HG02678 (cell line): Measurements from ENCODE around the gene CRTC2.
"Not testable (repeated sequence)": the region's sequence is repeated elsewhere in the genome, so short reads cannot be mapped to it uniquely, and the experiment has no call there.

Source experiments
- ATAC-seq: cut with Tn5 transposase; IDR thresholded peaks from one replicate; pipeline ENCODE4 v1.9.1; 2021; ENCODE audit warnings: mild to moderate bottlenecking, moderate library complexity; ENCODE audit not compliant: unreplicated experiment

CRTC2 gene, protein sequence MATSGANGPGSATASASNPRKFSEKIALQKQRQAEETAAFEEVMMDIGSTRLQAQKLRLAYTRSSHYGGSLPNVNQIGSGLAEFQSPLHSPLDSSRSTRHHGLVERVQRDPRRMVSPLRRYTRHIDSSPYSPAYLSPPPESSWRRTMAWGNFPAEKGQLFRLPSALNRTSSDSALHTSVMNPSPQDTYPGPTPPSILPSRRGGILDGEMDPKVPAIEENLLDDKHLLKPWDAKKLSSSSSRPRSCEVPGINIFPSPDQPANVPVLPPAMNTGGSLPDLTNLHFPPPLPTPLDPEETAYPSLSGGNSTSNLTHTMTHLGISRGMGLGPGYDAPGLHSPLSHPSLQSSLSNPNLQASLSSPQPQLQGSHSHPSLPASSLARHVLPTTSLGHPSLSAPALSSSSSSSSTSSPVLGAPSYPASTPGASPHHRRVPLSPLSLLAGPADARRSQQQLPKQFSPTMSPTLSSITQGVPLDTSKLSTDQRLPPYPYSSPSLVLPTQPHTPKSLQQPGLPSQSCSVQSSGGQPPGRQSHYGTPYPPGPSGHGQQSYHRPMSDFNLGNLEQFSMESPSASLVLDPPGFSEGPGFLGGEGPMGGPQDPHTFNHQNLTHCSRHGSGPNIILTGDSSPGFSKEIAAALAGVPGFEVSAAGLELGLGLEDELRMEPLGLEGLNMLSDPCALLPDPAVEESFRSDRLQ

DNA sequence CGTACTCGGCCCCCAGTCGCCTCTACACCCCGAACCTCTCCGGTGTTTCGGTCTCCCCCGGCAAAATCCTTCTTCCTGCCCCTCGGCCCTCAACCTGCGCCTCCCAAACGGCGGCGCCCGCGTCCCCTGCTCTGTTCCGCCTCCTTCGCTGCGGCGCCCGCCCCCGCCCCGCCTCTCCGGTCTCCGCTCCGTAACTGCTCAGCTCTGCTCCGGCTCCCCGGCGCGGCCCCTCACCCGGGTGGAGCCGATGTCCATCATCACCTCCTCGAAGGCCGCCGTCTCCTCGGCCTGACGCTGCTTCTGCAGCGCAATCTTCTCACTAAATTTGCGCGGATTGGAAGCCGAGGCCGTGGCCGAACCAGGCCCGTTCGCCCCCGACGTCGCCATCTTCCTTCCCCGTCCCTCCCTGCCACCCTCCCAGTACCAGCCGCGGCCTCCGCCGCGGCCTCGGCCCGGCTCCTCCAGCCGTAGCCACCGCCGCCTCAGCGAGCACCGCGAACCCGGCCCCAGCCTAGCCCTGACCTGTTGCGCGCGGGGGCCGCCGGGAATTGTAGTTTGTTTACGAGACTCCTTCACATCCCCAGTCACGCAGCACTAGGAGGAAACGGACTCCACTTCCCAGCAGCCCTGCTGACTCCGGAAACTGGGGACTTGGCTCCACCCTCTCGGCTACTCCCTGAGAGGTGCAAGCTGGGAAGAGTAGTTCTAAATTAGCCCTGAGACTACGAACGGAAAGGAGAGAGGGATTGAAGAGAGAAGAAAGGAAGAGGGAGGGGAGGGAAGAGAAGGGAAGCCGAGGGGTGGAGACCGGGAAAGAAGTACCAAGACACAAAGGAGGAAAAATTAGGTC is at the start of gene CRTC2:
Gene CRTC2, minus strand, starts transcription at position 502 of the 850 bp plus-strand sequence. Its CDS starts 115 bp downstream, at position 387.
- ATAC-seq: peak; percentile 80

DNA sequence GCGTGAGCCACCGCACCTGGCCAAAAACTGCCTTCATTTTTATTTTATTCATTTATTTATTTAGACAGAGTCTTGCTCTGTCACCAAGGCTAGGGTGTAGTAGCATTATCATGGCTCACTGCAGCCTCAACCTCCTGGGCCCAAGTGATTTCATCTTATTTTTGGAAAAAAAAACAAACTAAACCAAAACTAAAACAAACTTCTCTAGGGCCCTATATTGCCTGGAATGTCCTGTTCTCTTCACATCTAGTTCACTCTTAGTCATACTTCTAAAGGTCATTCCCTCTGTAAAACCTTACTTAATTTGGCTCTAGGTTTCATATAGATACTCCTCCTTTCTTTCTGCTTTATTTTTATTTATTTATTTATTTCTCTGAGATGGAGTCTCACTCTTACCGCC is 47.7 kb upstream of the CRTC2 start:
- ATAC-seq: no peak

DNA sequence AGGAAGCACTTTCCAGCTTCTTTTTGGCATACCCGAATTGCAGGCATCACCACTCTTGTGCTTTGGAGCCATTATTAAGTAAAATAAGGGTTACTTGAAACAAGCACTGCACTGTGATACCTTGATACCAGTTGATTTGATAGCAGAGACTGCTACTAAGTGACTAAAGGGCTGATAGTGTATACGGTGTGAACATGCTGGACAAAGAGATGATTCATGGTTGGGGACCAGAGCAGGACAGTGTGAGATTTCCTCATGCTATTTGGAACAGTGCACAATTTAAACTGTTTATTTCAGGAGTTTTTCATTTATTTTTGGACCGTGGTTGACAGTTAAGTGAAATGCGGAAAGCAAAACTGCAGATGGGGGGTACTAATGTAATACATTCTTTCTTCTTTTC is 42.0 kb upstream of the CRTC2 start:
- no peak for ATAC-seq

DNA sequence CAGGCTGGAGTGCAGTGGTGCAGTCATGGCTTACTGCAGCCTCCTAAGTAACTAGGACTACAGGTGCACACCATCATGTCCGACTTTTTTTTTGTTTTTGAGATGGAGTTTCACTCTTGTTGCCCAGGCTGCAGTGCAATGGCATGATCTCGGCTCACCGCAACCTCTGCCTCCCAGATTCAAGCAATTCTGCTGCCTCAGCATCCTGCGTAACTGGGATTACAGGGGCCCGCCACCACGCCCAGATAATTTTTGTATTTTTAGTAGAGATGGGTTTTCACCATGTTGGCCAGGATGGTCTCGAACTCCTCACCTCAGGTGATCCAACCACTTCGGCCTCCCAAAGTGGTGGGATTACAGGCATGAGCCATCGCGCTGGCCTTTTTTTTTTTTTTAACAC is 38.5 kb upstream of the CRTC2 start:
- ATAC-seq: not testable (repeated sequence)

DNA sequence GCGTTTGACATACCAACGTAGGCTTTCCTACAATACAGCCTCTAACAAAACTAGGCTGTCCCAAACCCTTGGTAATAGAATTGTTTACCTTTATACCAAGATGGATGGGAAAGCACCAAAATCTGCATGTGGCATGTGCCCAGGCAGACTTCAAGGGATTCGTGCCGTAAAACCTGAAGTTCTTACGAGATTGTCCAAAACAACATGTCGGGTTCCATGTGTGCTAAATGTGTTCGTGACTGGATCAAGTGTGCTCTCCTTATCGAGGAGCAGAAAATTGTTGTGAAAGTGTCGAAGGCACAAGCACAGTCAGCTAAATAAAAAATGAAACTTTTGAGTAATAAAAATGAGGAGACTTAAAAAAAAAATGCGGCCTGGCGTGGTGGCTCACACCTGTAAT is 37.2 kb upstream of the CRTC2 start:
- ATAC-seq: no peak

DNA sequence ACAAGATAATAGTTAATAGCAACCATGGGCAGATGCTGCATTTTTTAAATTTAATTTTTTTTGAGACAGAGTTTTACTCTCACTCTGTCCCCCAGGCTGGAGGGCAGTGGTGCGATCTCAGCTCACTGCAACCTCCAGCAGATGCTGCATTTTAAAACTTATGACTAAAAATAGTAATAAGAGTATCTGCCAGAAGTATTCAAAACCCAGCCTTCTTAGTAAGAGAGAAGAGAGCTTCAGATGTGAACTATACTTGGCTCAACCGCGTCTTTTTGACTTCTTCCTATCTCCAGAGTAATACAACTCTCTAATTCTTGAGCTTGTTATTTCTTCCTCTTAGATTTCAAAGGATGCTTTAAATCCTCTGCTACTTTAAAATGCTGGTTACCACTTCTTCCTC is 36.8 kb upstream of the CRTC2 start:
- ATAC-seq: no peak

DNA sequence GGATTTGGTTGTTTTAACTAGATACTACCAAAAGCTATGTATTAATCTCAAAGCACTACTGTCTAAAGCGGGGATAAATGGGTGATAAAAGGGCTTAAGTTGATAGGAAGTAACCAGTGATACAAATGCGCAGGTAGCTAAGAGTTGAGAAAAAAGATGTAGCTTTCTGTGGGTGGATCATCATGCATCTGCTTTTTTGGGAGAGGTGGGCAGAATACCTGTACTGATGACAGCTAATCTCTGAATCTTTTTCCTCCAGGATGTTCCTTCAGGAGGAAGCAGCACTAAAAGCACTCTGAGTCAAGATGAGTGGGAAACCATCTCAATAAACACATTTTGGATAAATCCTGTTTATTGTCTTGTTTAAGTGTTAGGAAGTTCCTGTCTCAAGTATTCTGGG is 33.4 kb upstream of the CRTC2 start:
- no peak for ATAC-seq

DNA sequence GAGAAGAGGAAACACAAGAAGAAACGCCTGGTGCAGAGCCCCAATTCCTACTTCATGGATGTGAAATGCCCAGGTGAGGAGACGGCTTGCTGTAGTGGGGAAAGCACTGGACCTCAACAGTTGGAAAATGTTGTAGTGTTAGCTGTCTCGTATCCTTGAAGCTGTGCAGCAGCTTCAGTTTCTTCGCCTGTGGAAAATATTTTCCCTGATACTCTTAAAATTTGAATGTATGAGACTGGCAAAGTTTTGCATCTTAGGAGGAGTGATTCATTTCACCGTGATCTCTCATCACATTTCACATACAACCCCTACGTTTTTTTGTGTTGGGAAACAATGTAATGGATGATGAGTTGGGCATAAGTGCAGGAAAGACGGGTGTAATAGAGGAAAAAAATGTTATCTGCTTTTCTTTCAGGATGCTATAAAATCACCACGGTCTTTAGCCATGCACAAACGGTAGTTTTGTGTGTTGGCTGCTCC is 32.8 kb upstream of the CRTC2 start:
- no peak for ATAC-seq

DNA sequence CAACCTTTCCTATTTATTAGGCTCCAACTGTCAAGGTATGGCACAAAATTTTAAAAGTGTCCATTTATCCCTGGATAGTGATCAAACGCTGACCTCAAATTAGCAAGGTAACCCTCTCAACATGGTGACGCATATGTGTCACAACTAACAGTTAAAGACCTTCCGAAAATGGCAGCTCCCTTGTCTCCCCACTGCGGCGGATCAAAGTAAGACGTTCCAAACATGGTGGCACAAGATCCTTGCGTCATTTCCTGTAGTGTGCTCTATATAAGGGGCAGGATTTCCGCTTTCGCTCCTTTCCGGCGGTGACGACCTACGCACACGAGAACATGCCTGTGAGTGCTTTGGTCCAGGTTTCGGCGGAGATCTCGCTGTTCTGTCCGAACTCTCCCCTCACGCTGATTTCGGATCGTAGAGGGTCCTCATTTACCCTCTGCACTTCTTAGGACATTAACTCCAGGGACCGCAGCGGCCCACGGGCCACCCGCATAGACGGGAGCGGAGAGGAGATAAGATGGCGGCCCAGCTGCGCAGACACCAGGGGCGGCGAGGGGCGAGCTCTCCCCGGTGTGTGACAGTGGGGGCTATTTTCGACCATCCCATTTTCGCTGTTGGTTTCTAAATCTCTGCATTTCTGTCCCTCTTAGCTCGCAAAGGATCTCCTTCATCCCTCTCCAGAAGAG is 32.2 kb upstream of the CRTC2 start, which contains the start of gene RPS27:
Gene RPS27, plus strand, starts transcription at position 295 of the 683 bp plus-strand sequence. Its CDS starts 35 bp downstream, at position 330.
- ATAC-seq: peak; percentile 72

DNA sequence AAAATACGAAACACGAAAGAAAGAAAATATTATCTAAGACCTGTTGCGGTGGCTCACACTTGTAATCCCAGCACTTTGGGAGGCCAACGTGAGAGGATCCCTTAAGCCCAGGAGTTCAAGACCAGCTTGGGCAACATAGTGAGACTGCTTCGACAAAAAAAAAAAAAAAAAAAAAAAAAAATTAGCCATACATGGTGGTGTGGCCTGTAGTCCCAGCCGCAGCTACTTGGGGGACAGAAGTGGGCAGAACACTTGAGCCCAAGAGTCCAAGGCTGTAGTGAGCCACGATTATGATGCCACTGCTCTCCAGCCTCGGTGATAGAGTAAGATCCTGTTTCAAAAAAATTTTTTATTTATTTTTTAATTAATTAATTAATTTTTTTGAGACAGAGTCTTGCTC is 29.2 kb upstream of the CRTC2 start:
- ATAC-seq: no peak

DNA sequence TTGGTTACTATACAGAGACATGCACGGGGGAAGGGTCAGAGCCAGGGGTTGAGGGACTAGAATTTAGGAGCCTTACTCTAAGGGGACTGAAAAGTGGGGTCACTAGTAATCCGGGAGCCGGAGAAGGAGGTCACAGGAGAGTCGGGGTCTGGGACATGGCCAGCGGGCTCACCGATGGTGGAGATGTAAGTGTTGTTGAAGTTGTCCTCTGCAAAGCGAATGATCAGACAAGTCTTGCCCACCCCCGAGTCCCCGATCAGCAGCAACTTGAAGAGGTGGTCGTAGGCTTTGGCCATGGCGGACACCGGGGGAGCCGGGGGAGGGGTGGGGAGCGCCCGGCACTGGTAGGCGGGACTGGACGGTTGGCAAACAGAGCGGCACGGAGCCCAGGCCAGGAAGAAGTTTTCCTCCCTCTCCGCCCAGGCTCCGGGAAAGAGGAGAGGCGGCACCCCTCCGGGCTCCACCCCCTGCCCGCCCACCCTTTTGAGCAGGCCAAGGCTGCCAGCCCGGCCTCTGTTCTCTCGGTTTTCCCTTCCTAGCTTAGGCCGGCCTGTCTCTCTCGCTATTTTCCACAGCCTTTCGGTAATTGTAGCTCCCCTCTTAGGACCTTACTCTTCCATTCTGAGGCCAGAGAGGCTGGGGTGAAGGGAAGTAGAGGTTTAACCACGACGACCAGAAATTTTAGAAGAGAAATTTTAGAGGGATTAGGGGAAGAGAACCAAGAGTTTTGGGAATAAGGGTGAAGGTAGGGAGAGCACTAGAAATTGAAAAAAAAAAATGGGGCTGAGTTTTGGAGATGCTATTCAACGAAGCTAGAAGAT is 27.7 kb upstream of the CRTC2 start, which contains the start of gene RAB13:
Gene RAB13, minus strand, starts transcription at position 399 of the 821 bp plus-strand sequence. Its CDS starts 103 bp downstream, at position 296.
- ATAC-seq: no peak

DNA sequence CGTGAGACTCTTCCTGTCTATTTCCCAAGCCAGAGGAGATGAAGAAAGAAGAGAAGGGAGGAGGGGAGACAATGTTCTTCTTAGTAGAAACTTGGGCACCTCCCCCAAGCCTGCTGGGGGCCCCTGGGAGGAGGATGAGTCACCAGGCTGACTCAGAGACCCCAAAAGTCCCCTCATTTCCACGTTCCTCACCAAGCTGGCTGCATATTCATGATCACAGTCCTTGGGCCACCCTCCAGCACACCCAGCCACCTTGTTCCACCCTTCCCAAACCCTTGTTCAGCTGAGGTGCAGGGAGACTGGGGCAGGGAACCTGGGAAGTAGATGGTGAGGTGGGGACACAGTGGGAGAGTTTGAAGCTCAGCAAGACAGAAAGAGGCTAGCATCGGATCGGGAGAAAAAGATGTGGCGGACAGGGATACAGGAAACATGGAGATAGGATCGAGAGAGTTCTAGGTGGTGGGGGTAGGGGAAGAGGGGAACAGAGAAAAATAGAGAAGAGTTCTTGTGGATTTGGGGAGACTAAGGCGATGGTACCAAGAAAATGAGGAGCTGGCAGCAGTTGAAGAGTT is 27.0 kb upstream of the CRTC2 start:
- no peak for ATAC-seq

DNA sequence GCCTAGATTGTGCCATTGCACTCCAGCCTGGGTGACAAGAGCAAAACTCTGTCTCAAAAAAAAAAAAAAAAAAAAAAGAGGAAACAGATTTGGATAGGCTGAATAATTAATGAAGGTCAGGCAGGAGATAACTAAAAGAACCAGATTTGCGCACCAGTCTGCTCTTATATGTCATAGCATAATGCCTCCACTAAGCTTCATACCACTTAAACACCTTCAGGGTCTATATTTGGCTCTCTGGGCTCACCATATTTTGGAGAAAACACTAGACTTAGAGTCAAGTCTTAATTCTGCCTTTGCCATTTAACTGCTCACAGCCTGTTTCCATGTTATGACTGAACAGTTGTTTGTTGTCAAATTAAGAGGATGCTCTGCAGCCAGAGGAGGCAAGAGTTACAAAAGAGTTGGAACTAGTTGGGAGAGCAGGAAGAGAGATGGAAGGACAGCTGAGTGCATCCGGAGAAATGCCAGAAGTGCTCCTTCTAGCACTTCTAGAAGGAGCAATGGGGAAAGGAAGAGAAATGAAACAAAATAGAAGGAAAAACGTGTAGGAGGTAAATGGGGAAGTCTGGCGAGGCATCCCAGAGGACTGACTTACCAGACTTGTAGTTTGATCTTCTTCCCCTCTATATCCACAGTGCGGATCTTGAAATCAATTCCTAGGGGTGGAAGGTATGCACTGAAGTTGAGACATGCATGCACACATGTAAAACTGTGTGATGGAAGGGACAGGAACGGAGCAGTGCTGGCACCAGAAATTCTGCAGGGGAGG is 25.9 kb upstream of the CRTC2 start:
- no peak for ATAC-seq

DNA sequence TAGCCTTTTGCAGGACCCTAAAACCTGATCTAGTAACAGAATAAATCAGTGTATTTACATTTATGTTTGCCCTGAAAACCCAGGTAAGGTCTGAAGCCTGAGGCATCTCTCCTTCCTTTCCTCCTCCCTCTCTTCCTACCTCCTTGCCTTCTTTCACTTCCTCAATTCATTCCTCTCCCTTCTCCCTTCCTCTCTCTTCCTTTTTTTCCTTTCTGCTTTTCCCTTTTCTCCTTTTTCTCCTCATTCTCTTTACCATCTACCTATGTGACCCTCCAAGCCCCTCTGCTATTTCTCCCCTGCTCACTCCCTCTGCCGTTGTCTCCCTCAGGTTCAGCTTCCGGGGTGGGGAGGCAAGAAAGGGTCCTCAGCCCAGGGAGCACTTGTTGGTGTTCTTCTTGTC is 23.3 kb upstream of the CRTC2 start:
- ATAC-seq: not testable (repeated sequence)

DNA sequence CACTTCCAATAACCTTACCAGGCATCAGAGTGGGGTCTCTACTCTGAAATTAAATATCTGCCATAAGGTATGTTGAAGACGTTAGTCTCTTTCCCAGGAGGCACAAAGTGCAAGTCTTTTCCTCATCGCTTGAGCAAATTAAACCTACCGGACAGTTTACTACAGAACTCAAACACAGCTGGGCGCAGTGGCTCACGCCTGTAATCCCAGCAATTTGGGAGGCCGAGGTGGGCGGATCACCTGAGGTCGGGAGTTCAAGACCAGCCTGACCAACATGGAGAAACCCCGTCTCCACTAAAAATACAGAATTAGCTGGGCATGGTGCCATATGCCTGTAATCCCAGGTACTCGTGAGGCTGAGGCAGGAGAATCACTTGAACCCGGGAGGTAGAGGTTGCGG is 20.7 kb upstream of the CRTC2 start:
- ATAC-seq: not testable (repeated sequence)

DNA sequence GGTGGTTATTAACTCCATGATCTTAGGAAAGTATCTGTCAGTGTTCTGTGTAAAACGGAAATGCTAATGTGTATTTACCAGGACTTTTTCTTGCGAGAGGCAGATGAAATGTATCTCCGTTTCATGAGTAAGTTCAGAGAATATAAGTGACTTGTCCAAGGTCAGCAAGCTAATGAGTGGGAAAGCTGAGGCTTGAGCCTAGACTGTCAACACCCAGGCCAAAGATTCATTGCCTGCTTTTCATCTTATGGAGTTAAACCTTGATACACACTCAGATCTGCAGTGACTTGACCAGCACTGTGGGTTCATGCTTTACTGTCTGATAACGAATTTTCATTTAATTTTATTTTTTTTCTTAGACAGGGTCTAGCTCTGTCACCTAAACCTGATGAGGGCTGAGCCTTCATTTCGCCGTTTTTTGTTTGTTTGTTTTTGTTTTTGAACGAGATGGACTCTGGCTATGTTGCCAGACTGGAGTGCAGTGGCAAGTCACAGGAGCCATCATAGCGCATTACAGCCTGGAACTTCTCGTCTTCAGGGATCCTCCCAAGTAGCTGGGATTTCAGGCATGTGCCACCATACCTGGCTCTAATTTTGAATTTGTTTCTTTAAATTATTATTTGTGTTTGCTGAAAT is 20.0 kb upstream of the CRTC2 start:
- no peak for ATAC-seq

DNA sequence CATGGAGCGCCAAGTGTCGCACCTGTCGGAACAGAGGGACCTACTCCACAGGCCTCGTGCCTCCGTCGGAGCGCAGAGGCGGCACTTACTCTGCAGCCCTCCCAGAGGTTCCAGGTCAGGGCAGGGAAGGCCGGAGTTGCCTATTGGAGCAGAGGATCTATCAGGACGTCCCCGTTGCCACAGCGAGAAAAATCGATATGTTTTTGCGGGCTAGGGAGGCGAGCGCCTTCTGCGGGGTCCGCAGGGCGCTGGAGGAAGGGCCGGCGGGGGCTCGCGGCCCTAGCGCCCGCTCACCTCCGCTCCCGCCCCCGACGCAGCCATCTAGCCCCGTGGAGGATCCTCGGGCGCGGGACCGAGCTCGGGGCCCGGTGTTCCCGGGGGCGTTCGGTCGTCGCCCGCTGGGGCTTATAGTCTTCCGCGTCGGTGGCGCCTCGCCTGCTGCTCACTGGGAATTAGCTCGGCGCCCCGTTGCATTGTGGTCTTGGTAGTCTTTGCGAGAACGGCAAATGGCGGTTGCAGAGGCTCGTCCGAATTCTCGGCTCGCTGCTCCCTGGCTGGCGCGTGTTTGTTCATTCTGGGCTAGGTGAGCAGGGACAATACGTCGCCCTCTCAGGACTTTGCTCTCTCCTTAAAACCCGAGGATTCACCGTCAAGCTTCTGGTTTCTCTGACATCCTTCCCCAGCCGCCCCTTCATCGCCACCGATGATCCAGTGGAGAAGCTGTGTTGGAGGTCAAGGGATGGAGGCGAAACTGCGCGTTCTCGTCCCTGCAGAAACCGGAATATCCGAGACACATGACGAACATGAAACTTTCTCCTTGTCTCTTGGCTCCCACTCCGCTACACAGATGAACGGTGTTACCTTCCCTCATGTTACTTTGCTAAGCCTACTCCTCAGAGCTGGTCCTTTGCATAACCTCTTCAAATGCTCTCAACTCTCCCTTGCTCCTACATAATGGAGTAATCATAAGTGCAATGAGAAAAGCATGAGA is 19.1 kb upstream of the CRTC2 start, which contains the start of gene JTB:
Gene JTB, minus strand, starts transcription at position 425 of the 991 bp plus-strand sequence. Its CDS starts 422 bp downstream, at position 3.
- ATAC-seq: peak; percentile 83
